ENCODE measurements around the gene IFNA13.
A peak's percentile ranks its signal among the peaks of the same experiment; 100 is the strongest.
"Not testable (repeated sequence)": the region's sequence is repeated elsewhere in the genome, so short reads cannot be mapped to it uniquely, and the experiment has no call there.

Gene IFNA13

GRCh38 chr9:21395778-21396717 is 28.2 kb upstream of the IFNA13 start:
- FAIRE-seq = peak; percentile 95
- peak; percentile 4 for DNase-seq (ENCODE audit: insufficient read length)
- no peak for TF ChIP-seq TAF1 (IDR thresholded peaks at IDR 0.05; ENCODE audit: borderline replicate concordance, low read depth, low read length)
- TF ChIP-seq POLR2A (IDR thresholded peaks at IDR 0.05; ENCODE audit: low read depth, low read length) = no peak
- no peak for TF ChIP-seq POLR2AphosphoS5 (IDR thresholded peaks at IDR 0.05; ENCODE audit: low read depth, low read length)

DNA sequence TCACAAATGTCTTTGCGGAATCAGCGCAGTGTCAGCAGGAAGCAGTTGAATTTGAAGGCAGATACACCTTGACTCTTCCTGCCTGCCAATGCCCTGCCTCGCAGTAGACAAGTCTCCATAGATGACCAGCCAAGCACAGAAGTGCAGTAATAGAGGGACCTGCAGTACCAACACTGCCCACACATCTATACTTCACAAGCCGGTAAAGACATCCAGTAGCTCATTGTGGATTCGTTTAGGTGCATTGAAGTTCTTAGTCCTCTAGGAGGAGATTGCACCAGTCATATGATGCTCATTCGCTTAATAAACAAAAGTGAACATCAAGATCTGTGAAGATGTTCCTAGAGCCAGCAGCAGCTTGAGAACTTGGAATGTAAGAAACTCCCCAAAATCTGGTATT is 24.4 kb upstream of the IFNA13 start:
- peak; percentile 70 for FAIRE-seq
- no peak for DNase-seq (ENCODE audit: insufficient read length)
- no peak for TF ChIP-seq POLR2AphosphoS5 (IDR thresholded peaks at IDR 0.05; ENCODE audit: low read depth, low read length)
- TF ChIP-seq TAF1 (IDR thresholded peaks at IDR 0.05; ENCODE audit: borderline replicate concordance, low read depth, low read length) = no peak
- no peak for TF ChIP-seq POLR2A (IDR thresholded peaks at IDR 0.05; ENCODE audit: low read depth, low read length)

DNA sequence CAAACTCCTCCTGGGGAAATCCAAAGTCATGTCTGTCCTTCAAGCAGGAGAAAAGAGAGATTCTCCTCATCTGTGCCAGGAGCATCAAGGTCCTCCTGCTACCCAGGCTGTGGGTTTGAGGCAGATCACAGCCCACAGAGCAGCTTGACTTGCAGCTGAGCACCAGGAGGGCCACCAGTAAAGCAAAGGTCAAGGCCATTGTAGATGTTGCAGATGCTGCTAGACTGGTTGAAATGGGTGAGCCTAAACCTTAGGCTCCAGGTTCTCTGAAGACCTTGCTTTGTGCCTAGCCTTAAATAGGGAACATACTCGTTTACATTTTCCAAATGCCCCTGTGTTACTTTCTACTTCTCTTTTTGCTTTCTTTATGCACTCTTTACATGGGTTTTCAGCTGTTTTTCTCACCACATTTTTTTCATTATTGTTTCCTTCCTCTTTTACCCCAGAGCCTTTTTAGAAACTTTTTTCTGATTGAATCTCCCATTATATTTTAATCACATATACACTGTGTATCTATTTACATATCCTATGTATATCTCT is 17.3 kb upstream of the IFNA13 start, which contains the start of gene IFNA2:
Gene IFNA2, minus strand, starts transcription at position 268 of the 540 bp plus-strand sequence. Its CDS starts 69 bp downstream, at position 199.
- no peak for DNase-seq (ENCODE audit: insufficient read length)
- FAIRE-seq = peak; percentile 85
- no peak for TF ChIP-seq TAF1 (IDR thresholded peaks at IDR 0.05; ENCODE audit: borderline replicate concordance, low read depth, low read length)
- no peak for TF ChIP-seq POLR2AphosphoS5 (IDR thresholded peaks at IDR 0.05; ENCODE audit: low read depth, low read length)

- TF ChIP-seq POLR2AphosphoS5 (IDR thresholded peaks at IDR 0.05; ENCODE audit: low read depth, low read length) (no peak), TAF1 (IDR thresholded peaks at IDR 0.05; ENCODE audit: borderline replicate concordance, low read depth, low read length) (no peak), POLR2A (IDR thresholded peaks at IDR 0.05; ENCODE audit: low read depth, low read length) (no peak)
- FAIRE-seq (no peak), DNase-seq (ENCODE audit: insufficient read length) (no peak)
Observed at GRCh38 chr9:21383627-21384026, 15.8 kb upstream of the IFNA13 start.

- TF ChIP-seq POLR2A (IDR thresholded peaks at IDR 0.05; ENCODE audit: low read depth, low read length) = no peak
- no peak for TF ChIP-seq POLR2AphosphoS5 (IDR thresholded peaks at IDR 0.05; ENCODE audit: low read depth, low read length)
- TF ChIP-seq TAF1 (IDR thresholded peaks at IDR 0.05; ENCODE audit: borderline replicate concordance, low read depth, low read length) = no peak
- DNase-seq (ENCODE audit: insufficient read length) = peak; percentile 18
- FAIRE-seq = peak; percentile 83
Observed at GRCh38 chr9:21381448-21382339, 13.8 kb upstream of the IFNA13 start.

- FAIRE-seq; DNase-seq (ENCODE audit: insufficient read length): not testable (repeated sequence)
Observed at GRCh38 chr9:21371467-21371866, 3.6 kb upstream of the IFNA13 start.

DNA sequence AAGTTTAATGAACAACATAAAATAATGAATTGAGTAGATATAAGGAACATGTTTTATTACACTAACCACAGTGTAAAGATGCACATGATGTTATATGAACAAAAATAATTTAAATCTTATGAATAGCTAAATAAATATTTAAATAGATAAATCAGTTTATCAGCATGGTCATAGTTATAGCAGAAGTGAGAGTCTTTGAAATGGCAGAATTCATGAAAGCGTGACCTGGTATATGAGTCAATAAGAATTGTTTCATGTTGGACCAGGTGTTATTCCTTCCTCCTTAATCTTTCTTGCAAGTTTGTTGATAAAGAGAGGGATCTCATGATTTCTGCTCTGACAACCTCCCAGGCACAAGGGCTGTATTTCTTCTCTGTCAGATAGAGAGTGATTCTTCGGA is 688 bp downstream of the IFNA13 start:
- DNase-seq (ENCODE audit: insufficient read length); FAIRE-seq: not testable (repeated sequence)

GRCh38 chr9:21362287-21362686 is 5.6 kb downstream of the IFNA13 start:
- FAIRE-seq (no peak), DNase-seq (ENCODE audit: insufficient read length) (no peak)
- TF ChIP-seq POLR2AphosphoS5 (IDR thresholded peaks at IDR 0.05; ENCODE audit: low read depth, low read length) (no peak), POLR2A (IDR thresholded peaks at IDR 0.05; ENCODE audit: low read depth, low read length) (no peak), TAF1 (IDR thresholded peaks at IDR 0.05; ENCODE audit: borderline replicate concordance, low read depth, low read length) (no peak)

GRCh38 chr9:21357479-21358460 is 10.1 kb downstream of the IFNA13 start:
- FAIRE-seq = peak; percentile 90
- no peak for DNase-seq (ENCODE audit: insufficient read length)

GRCh38 chr9:21350787-21351186 is 17.1 kb downstream of the IFNA13 start, which contains the start of gene IFNA6:
Gene IFNA6, minus strand, starts transcription at chr9:21350887. Its CDS starts 0 bp downstream, at chr9:21350887.
- DNase-seq (ENCODE audit: insufficient read length) (no peak), FAIRE-seq (no peak)
- no peak for TF ChIP-seq TAF1 (IDR thresholded peaks at IDR 0.05; ENCODE audit: borderline replicate concordance, low read depth, low read length)
- TF ChIP-seq POLR2AphosphoS5 (IDR thresholded peaks at IDR 0.05; ENCODE audit: low read depth, low read length) = no peak
- no peak for TF ChIP-seq POLR2A (IDR thresholded peaks at IDR 0.05; ENCODE audit: low read depth, low read length)

More at GRCh38 chr9:21357479-21358460, 10.1 kb downstream of the IFNA13 start:
- TF ChIP-seq TAF1 (IDR thresholded peaks at IDR 0.05; ENCODE audit: borderline replicate concordance, low read depth, low read length) (no peak), POLR2AphosphoS5 (IDR thresholded peaks at IDR 0.05; ENCODE audit: low read depth, low read length) (no peak), POLR2A (IDR thresholded peaks at IDR 0.05; ENCODE audit: low read depth, low read length) (no peak)

All from GM12892 (cell line).